Stimulated activated CD8-positive, alpha-beta memory T cell treated with anti-CD3 and anti-CD28 coated beads, Interleukin-7, amount 100 ng/mL, for 48 hours (primary cell): ENCODE results near the gene EFR3B.

Source experiments
- DNase-seq, 2 donors: peaks; one replicate each; pipeline ENCODE4 v3.0.0-alpha.2; 2020; ENCODE audit warnings: low read depth in 1 of 2; ENCODE audit errors: extremely low read depth in 1 of 2

EFR3B gene

DNA sequence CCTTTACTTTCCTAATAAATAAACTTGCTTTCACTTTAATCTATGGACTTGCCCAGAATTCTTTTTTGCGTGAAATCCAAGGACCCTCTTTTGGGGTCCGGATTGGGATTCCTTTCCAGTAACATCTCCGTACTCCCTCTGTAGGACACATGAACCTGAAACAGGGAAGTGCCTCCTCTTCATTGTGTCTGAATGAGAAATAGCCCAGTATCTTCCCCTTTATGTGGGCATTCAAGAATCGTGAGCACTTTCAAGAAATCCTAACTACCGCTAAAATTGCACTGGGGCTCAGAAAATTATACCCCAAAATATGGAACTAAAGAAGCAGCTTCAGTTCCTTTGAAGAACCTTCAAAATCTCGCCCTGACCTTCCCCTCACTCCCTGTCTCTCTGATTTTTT lies 134.3 kb downstream of the EFR3B start:
- no peak for DNase-seq

DNA sequence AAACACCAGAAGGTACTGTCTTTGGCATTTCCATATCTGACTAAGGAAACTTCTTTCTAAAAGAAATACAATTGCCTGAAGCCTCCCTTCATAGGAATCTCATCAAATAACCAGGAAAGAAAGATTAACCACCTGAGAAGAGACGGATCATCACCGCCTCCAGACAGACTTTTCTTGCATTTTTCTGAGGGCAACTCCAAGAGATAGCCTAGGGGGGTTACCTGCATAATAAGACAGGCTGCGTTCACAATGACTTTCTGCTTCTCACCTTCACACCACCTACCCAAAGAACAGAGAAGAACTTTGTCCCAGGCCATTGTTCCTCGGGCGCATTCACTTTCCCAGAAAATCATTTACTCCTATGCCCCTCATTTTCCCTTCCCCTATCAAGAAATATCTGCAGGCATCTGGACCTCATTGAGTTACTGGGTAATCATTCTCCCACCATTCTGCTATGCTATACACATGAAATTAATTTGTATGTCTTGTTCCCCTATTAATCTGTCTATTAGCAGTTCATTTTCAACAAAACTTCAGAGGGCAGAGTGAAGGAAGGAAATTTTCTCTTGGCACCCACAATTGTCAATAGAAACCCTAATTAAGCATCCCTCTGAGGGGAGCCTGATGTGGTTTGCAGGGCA lies 134.8 kb downstream of the EFR3B start:
- DNase-seq, result no peak

DNA sequence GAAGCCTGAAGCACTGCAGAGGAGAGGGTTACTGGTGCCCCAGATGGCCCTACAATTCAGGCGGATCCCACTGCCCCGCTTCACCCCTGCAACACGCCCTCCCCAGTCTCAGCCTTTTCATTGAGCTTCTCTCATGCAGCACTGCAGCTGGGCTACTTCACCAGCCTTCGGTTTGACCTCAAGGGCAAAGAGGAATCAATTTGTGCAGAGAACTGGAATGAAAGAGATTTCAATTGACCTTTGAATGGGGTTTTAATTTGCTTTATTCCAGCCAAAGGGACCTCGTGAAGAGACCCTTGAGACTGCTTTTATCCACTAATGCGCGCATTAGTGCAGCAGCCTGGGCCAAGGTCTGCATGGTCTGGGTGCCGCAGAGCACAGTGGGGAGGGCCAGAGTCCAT lies 135.3 kb downstream of the EFR3B start:
- DNase-seq, result no peak

DNA sequence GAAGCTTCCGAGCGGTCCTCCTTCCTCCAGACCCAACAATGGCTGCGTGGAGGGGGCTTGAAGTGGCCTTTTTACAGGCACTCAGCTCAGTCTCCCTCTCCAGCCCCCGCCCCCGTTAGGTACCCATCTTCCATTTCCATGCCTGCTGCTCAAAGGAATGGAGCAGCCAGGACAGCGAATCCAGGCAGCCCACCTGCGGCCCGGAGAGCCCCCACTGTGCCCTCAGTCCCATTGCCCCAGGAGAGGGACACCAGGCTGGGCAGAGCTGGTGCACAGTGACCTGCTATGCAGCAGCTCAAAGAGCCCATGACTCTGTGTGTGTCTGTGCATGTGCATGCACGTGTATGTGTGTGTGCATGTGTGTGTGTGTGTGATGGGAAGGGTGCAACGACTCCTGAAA lies 137.1 kb downstream of the EFR3B start:
- no peak for DNase-seq

DNA sequence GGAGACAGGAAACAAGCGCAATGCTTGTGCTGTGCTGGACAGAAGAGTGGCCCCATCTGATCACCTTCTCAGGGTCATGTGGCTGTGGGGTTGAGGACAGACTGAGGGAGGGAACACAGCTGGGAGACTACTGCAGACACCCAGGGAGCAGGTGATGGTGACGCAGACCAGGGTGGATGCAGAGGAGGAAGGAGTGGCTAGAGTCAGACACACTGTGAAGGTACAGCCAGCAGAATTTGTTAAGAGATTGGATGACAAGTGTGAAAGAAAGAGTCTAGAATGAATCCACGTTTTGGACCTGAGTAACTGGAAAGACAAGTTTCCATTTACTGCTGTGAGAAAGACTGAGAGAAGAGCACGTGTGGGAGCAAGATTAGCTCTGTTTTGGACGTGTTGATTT lies 142.4 kb downstream of the EFR3B start:
- DNase-seq, result no peak

DNA sequence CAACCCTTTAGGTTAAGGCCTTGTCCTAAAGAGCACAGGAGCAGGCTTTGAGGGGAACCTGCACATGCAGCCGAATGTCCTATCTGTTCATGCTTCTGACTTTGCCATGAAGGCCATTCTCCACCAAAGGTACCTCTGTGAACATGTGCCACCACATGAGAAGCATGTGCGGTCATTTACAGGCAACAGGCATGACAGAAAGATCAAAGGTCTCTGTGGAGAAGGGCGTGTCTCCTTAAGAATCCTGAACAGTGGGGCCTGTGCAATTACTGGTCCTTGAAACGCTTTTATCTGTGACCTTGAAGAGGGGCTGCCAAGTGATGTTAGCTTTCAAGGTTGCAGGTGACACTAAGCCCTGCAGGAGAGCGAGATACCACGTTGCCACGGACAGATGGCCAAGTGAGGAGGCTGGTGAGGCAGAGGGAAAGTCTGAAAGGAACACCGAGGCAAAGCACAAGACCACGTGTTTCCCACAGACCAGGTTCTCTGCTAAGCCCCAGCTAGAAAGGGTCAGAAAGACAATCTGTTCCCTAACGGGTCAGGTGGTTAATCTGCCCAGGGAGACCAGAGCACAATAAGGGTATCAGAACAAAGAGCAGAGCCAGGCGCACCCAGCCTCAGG lies 146.0 kb downstream of the EFR3B start:
- DNase-seq, result no peak

DNA sequence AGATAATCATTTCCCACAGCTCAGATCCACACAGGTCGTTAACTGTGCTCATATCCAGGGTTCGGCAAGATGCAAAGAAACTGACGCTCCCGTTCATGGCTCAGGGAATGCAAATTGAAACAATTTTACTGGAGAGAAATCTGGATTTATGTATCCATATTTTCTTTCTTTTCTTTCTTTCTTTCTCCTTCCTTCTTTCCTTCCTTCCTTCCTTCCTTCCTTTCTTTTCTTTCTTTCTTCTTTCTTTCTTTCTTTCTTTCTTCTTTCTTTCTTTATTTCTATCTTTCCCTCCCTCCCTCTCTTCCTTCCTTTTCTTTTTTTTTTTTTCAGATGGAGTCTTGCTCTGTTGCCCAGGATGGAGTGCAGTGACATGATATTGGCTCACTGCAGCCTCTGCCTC lies 146.5 kb downstream of the EFR3B start:
- no peak for DNase-seq

DNA sequence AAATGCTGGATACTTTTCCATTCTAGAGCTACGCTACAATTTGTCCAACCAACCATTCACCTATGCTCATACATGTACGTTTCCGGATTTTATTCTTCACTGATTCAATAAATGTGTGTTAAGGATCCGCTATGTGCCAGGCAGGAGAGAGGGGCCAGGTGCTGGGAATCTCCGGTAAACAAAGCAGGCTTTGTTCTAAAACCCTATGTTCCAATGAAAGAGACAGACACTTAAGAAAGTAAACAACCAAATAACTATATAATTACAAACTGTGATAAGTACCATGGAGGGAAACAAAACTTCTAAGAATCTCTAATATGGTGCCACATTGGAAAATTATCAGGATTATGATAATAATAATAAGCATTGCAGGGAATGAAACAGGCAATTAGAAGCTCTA lies 148.7 kb downstream of the EFR3B start:
- no peak for DNase-seq

DNA sequence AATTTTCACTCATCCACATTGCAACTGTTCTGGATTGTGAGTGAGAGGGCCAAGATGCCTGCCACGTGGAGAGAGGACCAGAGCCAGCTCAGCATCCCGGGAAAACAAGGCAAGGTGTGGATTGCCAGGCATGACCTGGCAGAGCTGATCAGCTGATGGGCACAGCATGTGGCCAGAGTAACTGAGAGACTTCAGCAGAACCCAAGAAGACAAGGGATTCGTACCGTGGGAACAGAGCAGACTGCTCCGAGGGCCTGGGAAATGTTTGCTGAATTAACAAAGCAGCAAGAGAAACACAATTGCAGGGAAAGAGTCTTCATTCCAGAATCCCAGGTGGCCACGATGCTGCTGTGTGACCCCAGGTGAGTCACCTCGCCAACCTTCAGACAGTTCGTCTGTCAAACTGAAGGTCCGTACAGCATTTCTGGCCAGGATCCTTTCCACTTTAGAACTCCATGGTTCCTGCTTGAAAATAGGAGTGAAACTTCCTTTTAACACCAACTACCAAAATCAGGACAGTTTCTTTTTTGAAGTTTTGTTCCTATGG lies 152.8 kb downstream of the EFR3B start:
- DNase-seq, result no peak

DNA sequence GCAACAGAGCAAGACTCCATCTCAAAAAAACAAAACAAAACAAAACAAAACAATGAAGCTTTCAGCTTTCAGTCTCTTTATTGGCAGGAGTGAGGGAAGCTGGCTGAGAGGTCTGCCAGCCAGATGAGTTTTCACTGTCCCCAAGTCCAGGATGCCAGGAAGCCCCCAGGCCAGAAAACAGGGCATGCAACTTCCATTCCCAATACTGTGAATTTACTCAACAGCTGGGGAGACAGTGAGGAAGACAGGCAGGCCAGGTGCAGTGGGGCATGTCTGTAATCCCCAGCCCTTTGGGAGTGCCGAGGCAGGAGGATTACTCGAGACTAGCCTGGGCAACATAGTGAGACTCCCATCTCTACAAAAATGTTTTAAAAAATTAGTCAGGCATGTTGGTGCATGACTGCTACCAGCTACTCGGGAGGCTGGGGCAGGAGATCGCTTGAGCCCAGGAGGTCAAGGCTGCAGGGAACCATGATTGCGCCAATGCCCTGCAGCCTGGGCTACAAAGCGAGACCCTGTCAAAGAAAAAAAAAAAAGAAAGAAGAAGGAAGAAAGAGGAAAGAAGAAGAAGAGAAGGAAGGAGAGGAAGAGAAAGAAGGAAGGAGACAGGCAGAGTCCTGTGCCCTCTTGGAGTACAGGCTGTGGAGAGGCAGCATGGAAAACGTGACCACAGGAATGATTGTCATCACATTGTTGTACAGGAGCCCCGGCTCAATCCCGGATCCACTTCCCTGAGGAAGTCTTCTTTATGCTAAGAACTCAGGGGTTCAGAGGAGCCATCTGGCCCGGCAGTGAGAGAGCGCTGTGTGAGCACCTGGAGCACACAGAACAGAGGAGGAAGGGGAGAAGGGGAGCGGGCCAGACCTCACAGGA lies 155.7 kb downstream of the EFR3B start:
- no peak for DNase-seq

DNA sequence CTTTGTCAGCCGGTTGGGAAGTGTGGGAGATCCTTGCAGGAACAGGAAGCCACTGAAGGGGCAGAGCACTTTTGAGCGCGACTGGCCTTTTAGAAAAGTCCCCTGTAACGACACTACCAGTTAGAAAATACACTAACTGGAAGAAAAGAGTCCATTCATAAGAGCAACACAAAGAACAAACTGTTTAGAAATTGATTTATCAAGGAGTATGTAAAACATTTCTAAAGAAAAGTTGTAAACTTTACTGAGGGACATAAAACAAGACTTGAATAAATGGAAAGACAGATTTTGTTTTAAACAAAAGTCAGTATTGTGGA lies 156.3 kb downstream of the EFR3B start:
- DNase-seq, result no peak

DNA sequence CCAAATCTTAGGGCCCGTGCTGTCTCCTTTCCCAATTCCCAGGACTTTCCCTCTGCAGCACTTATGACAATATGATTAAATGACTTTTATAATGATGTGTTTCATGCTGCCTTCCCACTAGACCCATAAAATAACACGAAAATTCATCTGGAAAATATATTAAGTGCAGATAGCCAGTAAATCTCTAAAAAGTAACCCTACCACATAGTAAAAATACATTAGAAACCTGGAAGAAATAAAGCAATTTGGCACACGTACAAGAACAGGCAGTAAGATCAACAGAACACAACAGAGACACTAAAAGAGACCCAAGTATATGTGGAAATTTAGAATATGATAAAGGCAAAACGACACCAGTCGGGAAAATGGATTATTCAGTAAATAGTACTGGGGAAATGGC lies 156.7 kb downstream of the EFR3B start:
- no peak for DNase-seq

DNA sequence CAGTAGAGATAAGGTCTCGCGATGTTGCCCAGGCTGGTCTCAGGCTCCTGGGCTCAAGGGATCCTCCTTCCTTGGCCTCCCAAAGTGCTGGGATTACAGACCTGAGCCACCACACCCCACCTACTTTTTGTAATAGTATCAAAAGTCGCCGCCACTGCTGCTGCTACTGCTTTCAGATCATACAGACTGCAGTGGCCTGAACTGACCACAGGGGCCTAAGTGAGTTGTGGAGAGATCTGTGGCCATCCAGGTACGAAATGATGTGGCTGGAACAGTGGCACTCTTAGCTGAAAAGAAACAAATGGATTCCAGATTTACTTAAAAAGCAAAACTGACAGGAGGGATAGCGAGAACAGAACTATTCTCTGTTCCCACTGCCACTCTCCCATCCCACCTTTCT lies 159.4 kb downstream of the EFR3B start:
- DNase-seq, result no peak

DNA sequence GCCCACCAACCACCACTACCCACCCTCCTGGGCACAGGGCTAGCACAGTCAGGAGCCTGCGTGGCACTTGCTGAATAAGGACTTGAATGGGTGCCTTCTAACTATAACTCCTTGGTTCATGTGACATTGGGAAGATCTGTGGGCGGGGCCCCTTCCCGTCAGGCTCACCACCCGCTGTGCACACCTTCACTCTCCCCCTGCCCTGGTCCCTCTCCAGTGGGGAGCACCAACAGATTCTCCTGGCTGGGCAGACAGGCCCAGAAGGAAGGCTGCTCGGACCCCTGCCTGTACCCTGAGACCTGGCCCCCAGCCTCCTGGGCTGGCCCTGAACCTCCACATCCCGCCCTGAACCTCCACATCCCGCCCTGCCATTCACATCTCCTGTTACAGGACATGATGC lies 159.9 kb downstream of the EFR3B start:
- no peak for DNase-seq

DNA sequence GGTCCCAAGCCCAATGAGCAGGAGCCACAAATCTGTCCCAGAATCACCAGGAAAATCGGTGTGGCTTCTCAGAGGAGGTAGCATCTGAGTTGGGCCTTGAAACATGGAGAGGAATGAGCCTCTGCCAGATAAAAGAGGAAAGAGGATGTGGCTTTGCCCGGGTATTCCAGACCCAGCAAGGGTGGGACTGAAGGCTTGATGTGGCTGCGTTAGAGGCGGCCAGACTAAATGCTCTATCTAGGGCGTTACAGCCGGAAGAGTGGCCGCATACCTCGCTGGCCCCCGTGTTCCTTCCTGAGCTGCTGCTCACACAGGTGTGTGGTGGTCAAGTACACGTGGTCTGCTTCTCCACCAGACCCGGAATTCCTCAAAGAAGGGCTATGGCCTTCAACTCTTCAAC lies 160.4 kb downstream of the EFR3B start:
- no peak for DNase-seq

DNA sequence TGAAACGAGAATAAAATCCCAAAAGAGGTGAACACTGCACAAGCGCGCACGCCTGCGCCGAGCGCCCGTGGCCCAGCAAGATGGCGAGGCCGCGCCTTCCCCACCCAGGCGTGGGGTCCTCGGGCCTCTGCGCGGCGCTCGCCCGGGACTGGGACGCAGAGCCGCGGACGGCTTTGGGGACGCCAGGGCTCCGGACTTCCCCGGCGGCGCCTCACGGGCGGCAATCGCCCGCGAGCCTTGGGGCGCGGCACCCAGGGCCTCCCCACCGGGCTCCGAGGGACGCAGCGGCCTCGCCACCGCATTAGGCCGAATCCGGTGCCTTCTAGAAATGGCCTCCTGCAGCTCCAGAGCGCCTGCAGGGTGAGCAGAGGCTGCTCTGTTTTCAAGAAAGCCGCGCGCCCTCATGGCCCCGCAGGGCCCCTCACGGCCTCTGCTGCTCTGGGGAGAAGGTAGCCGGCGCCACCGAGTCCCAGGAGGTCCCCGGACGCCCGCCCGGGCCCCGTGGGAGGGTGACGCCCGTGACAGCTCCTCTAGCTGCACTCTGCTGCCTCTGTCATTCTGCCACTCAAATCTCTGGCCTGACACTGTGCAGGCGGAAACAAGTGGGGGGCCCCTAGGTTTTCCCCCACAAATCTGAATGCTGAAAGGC lies 162.4 kb downstream of the EFR3B start:
- DNase-seq, result no peak

DNA sequence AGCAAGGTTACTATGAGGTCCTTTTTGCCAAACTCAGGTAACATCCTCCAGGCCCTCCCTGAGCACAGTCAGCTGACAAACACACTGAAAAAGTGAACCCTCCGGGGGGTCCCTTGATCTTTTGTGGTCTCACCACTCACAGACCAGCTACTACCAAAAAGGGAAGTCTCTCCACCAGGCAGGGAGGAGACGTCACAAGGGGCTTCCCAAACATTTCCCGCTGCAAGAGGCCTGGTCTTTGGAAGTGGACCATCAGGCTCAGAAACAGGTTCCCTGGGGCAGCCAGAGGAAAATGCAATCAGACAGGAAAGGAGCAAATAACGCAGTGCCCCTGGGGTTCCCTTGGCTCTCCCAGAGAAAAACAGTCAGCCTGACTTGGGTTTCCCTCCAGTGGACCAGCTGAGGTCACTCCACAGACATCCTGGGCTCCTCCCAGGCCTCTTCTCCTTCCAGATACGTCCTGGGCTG lies 165.2 kb downstream of the EFR3B start:
- DNase-seq, result no peak
